KMS-11 (cell line): Measurements from ENCODE around the gene CYP2B6.
A peak's percentile ranks its signal among the peaks of the same experiment; 100 is the strongest.
"Not testable (repeated sequence)": the region's sequence is repeated elsewhere in the genome, so short reads cannot be mapped to it uniquely, and the experiment has no call there.

Experiments
- H2AFZ ChIP-seq: fragments of 200-600 bp; sonication (generic); 2 replicates; pipeline ENCODE4 v1.6.1; 2016; ENCODE audit warnings: antibody characterized with exemption, mixed run types, low read depth
- H3K27ac ChIP-seq: fragments of 200-600 bp; sonication (generic); 2 replicates; pipeline ENCODE4 v1.6.1; 2016; ENCODE audit warnings: mild to moderate bottlenecking, mixed run types
- H3K27me3 ChIP-seq: fragments of 200-600 bp; sonication (generic); 2 replicates; pipeline ENCODE4 v1.6.1; 2017; ENCODE audit warnings: mild to moderate bottlenecking, low read depth, mixed run types, moderate library complexity; ENCODE audit not compliant: insufficient read depth
- H3K36me3 ChIP-seq: fragments of 200-600 bp; sonication (generic); 2 replicates; pipeline ENCODE4 v1.6.1; 2017; ENCODE audit warnings: mild to moderate bottlenecking, mixed run types; ENCODE audit not compliant: insufficient read depth
- H3K4me1 ChIP-seq: fragments of 200-600 bp; sonication (generic); 2 replicates; pipeline ENCODE4 v1.6.1; 2016; ENCODE audit warnings: mild to moderate bottlenecking, low read depth, mixed run types; ENCODE audit not compliant: poor library complexity, severe bottlenecking
- H3K4me2 ChIP-seq: fragments of 200-600 bp; sonication (generic); 2 replicates; pipeline ENCODE4 v1.7.0; 2016; ENCODE audit warnings: mild to moderate bottlenecking, mixed run types
- H3K4me3 ChIP-seq: fragments of 200-600 bp; sonication (generic); IDR thresholded peaks from 2 replicates; pipeline ENCODE4 v1.6.1; 2017; ENCODE audit warnings: low read depth, low read length, mixed read lengths; ENCODE audit not compliant: insufficient read depth
- H3K79me2 ChIP-seq: fragments of 200-600 bp; sonication (generic); 2 replicates; pipeline ENCODE4 v1.6.1; 2016; ENCODE audit warnings: low read depth, mixed run types; ENCODE audit not compliant: insufficient read depth
- H3K9ac ChIP-seq: fragments of 200-600 bp; sonication (generic); 2 replicates; pipeline ENCODE4 v1.6.1; 2016; ENCODE audit warnings: mild to moderate bottlenecking, mixed run types
- H4K20me1 ChIP-seq: fragments of 200-600 bp; sonication (generic); 2 replicates; pipeline ENCODE4 v1.6.1; 2016; ENCODE audit warnings: mild to moderate bottlenecking, mixed run types; ENCODE audit not compliant: insufficient read depth
- TF ChIP-seq, protein P1 (sequence below): fragments of 200-600 bp; sonication (generic); conservative IDR thresholded peaks from 2 replicates; pipeline ENCODE4 v1.6.1; 2017; ENCODE audit warnings: low read depth, mild to moderate bottlenecking, antibody characterized with exemption, low read length, moderate library complexity, mixed read lengths

The CYP2B6 gene

DNA sequence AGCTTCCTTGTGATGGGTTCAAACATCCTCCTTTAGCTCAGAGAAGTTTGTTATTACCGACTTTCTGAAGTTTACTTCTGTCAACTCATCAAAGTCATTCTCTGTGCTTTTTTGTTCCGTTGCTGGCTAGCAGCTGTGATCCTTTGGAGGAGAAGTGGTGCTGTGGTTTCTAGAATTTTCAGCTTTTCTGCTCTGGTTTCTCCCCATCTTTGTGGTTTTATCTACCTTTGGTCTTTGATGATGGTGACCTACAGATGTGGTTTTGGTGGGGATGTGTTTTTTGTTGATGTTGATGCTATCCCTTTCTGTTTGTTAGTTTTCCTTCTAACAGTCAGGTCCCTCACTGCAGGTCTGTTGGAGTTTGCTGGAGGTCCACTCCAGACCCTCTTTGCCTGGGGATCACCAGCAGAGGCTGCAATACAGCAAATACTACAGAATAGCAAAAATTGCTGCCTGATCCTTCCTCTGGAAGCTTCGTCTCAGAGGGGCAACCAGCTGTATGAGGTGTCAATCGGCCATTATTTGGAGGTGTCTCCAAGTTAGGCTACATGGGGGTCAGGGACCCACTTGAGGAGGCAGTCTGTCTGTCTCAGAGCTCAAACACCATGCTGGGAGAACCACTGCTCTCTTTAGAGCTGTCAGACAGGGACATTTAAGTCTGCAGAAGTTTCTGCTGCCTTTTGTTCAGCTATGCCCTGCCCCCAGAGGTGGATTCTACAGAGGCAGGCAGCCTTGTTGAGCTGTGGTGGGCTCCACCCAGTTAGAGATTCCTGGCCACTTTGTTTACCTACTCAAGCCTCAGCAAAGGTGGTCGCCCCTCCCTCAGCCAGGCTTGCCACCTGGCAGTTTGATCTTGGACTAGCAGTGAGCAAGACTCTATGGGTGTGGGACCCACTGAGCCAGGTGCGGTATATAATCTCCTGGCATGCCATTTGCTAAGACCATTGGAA lies 20.4 kb upstream of the CYP2B6 start:
- H3K9ac ChIP-seq, result peak overlapping the region; percentile 1; the same call in 1 of the 2 replicates
- not testable (repeated sequence) for H3K79me2 ChIP-seq, H4K20me1 ChIP-seq, H3K36me3 ChIP-seq, H3K27me3 ChIP-seq, H3K4me3 ChIP-seq
- peak overlapping the region; percentile 97 for H3K4me2 ChIP-seq
- peak overlapping the region; percentile 76 for H3K27ac ChIP-seq
- H3K4me1 ChIP-seq, result peaks cover 61% of the 10 kb centered on the region
- peak overlapping the region; percentile 2; the same call in 1 of the 2 replicates for H2AFZ ChIP-seq

- no peak overlapping the region for H3K4me3 ChIP-seq
- no peaks in the 10 kb centered on the region for H4K20me1 ChIP-seq
- H3K27me3 ChIP-seq, result no peaks in the 10 kb centered on the region
- no peaks in the 10 kb centered on the region for H3K79me2 ChIP-seq
- H3K4me1 ChIP-seq, result peaks cover 67% of the 10 kb centered on the region
- no peak overlapping the region for H3K9ac ChIP-seq
- peak overlapping the region; percentile 51; the same call in 1 of the 2 replicates for H3K27ac ChIP-seq
- H2AFZ ChIP-seq, result no peak overlapping the region
- TF ChIP-seq, protein P1, sequence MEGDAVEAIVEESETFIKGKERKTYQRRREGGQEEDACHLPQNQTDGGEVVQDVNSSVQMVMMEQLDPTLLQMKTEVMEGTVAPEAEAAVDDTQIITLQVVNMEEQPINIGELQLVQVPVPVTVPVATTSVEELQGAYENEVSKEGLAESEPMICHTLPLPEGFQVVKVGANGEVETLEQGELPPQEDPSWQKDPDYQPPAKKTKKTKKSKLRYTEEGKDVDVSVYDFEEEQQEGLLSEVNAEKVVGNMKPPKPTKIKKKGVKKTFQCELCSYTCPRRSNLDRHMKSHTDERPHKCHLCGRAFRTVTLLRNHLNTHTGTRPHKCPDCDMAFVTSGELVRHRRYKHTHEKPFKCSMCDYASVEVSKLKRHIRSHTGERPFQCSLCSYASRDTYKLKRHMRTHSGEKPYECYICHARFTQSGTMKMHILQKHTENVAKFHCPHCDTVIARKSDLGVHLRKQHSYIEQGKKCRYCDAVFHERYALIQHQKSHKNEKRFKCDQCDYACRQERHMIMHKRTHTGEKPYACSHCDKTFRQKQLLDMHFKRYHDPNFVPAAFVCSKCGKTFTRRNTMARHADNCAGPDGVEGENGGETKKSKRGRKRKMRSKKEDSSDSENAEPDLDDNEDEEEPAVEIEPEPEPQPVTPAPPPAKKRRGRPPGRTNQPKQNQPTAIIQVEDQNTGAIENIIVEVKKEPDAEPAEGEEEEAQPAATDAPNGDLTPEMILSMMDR, result peak; percentile 78
- no peaks in the 10 kb centered on the region for H3K36me3 ChIP-seq
- H3K4me2 ChIP-seq, result peak overlapping the region; percentile 1; the same call in 1 of the 2 replicates
Observed at GRCh38 chr19:40974633-40975037, 16.4 kb upstream of the CYP2B6 start.

DNA sequence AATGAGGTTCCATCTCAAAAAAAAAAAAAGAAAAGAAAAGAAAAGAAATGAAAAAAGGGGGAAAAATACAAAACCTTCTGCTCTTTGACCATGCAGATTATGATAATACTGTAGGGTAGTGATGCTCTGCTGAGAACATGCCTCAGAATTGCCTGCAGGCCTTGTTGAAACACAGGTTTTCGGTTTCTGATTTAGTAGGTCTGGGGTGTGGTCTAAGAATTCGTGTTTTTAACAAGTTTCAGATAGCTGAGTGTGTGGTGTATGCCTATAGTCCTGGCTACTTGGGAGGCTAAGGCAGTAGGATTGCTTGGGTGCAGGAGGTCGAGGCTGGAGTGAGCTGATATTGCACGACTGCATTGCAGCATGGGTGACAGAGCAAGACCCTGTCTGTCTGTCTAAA lies 14.9 kb upstream of the CYP2B6 start:
- peak overlapping the region; percentile 44; the same call in 1 of the 2 replicates for H3K4me2 ChIP-seq
- H3K27ac ChIP-seq, result peak overlapping the region; percentile 51
- H3K9ac ChIP-seq, result no peak overlapping the region
- H3K79me2 ChIP-seq, result no peaks in the 10 kb centered on the region
- TF ChIP-seq, protein P1, result no peak
- no peaks in the 10 kb centered on the region for H3K36me3 ChIP-seq
- peaks cover 52% of the 10 kb centered on the region for H3K4me1 ChIP-seq
- H2AFZ ChIP-seq, result no peak overlapping the region
- H4K20me1 ChIP-seq, result no peaks in the 10 kb centered on the region
- H3K4me3 ChIP-seq, result no peak overlapping the region
- no peaks in the 10 kb centered on the region for H3K27me3 ChIP-seq

GRCh38 chr19:40976724-40977123 lies 14.4 kb upstream of the CYP2B6 start:
- Histone ChIP-seq H3K4me2 (peak overlapping the region; percentile 44; the same call in 1 of the 2 replicates), H2AFZ (no peak overlapping the region), H3K4me1 (peaks cover 46% of the 10 kb centered on the region), H3K27ac (peak overlapping the region; percentile 51; the same call in 1 of the 2 replicates), H3K27me3 (no peaks in the 10 kb centered on the region), H3K36me3 (no peaks in the 10 kb centered on the region), H4K20me1 (no peaks in the 10 kb centered on the region), H3K4me3 (no peak overlapping the region), H3K79me2 (no peaks in the 10 kb centered on the region), H3K9ac (no peak overlapping the region)
- TF ChIP-seq, protein P1, result no peak

DNA sequence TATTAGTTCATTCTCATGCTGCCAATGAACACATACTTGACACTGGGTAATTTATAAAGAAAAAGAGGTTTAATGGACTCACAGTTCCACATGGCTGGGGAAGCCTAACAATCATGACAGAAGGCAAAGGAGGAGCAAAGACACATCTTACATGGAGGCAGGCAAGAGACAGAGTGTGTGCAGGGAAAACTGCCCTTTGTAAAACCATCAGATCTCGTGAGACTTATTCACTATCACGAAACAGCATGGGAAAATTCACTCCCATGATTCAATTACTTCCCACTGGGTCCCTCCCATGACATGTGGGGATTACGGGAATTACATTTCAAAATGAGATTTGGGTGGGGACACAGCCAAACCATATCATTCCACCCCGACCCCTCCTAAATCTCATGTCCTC lies 11.3 kb upstream of the CYP2B6 start:
- not testable (repeated sequence) for H3K9ac ChIP-seq, H2AFZ ChIP-seq, H4K20me1 ChIP-seq, H3K4me2 ChIP-seq, H3K27me3 ChIP-seq, H3K36me3 ChIP-seq, H3K79me2 ChIP-seq, H3K4me3 ChIP-seq, H3K27ac ChIP-seq
- H3K4me1 ChIP-seq, result peaks cover 46% of the 10 kb centered on the region

DNA sequence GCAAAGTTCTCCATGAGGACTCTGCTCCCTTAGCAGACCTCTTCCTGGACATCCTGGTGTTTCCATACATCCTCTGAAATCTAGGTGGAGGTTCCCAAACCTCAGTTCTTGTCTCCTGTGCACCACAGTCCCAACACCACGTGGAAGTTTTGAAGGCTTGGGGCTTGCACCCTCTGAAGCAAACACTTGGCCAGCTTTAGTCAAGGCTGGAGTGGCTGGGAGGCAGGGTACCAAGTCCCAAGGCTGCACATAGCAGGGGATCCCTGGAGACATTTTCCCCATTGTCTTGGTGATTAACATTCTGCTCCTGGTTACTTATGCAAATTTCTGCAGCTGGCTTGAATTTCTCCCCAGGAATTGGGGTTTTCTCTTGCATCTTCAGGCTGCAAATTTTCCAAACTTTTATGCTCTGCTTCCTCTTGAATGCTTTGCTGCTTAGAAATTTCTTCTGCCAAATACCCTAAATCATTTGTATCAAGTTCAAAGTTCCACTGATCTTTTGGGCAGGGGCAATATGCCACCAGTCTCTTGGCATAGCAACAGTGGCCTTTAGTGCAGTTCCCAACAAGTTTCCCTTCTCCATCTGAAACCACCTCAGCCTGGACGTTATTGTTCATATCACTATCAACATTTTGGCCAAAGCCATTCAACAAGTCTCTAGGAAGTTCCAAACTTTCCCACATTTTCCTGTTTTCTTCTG lies 10.2 kb upstream of the CYP2B6 start:
- not testable (repeated sequence) for H3K4me2 ChIP-seq, H2AFZ ChIP-seq, H3K79me2 ChIP-seq, H3K27ac ChIP-seq, H3K36me3 ChIP-seq, H4K20me1 ChIP-seq, H3K4me3 ChIP-seq, H3K27me3 ChIP-seq, H3K9ac ChIP-seq
- H3K4me1 ChIP-seq, result peaks cover 34% of the 10 kb centered on the region
